HG02970 (cell line): ENCODE results near the gene SLC2A3.
"Not testable (repeated sequence)": the region's sequence is repeated elsewhere in the genome, so short reads cannot be mapped to it uniquely, and the experiment has no call there.

ENCODE experiments used
- ATAC-seq: cut with Tn5 transposase; IDR thresholded peaks from one replicate; pipeline ENCODE4 v1.9.1; 2021; ENCODE audit warnings: mild to moderate bottlenecking, moderate library complexity, moderate number of reproducible peaks; ENCODE audit not compliant: unreplicated experiment, low FRiP score

SLC2A3 gene

GRCh38 chr12:7917392-7918267 is 18.4 kb downstream of the SLC2A3 start:
- ATAC-seq: no peak

GRCh38 chr12:7916936-7917335 is 19.1 kb downstream of the SLC2A3 start:
- ATAC-seq: no peak

- no peak for ATAC-seq
These were observed 20.2 kb downstream of the SLC2A3 start for GRCh38 chr12:7915661-7916403.

GRCh38 chr12:7910106-7910505 is 25.9 kb downstream of the SLC2A3 start:
- ATAC-seq: not testable (repeated sequence)

- no peak for ATAC-seq
These were observed 29.0 kb downstream of the SLC2A3 start for GRCh38 chr12:7907009-7907408.

GRCh38 chr12:7906303-7906702 is 29.7 kb downstream of the SLC2A3 start:
- ATAC-seq: not testable (repeated sequence)

GRCh38 chr12:7905600-7906125 is 30.3 kb downstream of the SLC2A3 start:
- not testable (repeated sequence) for ATAC-seq

- ATAC-seq: no peak
These were observed 30.9 kb downstream of the SLC2A3 start for GRCh38 chr12:7905071-7905470.

GRCh38 chr12:7902416-7902815 is 33.6 kb downstream of the SLC2A3 start:
- ATAC-seq: not testable (repeated sequence)

GRCh38 chr12:7899755-7900154 is 36.2 kb downstream of the SLC2A3 start:
- no peak for ATAC-seq

- ATAC-seq: not testable (repeated sequence)
These were observed 39.3 kb downstream of the SLC2A3 start for GRCh38 chr12:7896726-7897125.

GRCh38 chr12:7892186-7892980 is 43.6 kb downstream of the SLC2A3 start:
- ATAC-seq: no peak

GRCh38 chr12:7884689-7885088 is 51.3 kb downstream of the SLC2A3 start:
- ATAC-seq: no peak

GRCh38 chr12:7881736-7882120 is 54.3 kb downstream of the SLC2A3 start:
- ATAC-seq: not testable (repeated sequence)

- not testable (repeated sequence) for ATAC-seq
These were observed 54.8 kb downstream of the SLC2A3 start for GRCh38 chr12:7880952-7881735.

GRCh38 chr12:7879246-7879645 is 56.7 kb downstream of the SLC2A3 start:
- no peak for ATAC-seq

- ATAC-seq: no peak
These were observed 58.6 kb downstream of the SLC2A3 start for GRCh38 chr12:7877420-7877819.

GRCh38 chr12:7872566-7873319 is 63.2 kb downstream of the SLC2A3 start, which contains the start of gene SLC2A14:
Gene SLC2A14, minus strand, starts transcription at chr12:7872915. Its CDS starts 3,035 bp downstream, at chr12:7869880.
- no peak for ATAC-seq

GRCh38 chr12:7870335-7870734 is 65.7 kb downstream of the SLC2A3 start:
- no peak for ATAC-seq
